Measurements from ENCODE around the gene BOD1L1.
A peak's percentile ranks its signal among the peaks of the same experiment; 100 is the strongest.

Gene BOD1L1

DNA sequence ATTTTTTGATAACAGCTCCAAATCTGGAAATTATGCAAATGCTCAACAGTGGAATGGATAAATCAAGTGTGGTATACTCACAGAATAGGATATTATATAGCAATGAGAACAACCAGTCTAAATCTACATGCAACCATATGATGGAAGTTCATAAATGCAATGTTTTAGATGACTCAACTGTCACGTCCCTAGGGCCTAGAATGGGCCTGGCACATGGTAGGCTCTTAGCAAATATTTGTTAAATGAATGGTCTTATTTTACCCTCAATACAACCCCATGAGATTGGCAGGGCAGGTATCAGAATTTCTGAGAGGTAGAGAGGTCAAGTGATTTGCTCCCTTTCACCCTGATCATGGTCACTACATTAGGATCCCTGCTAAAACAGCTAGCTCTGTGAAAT lies 68.6 kb downstream of the BOD1L1 start:
- no peak for DNase-seq (ENCODE audit: low read depth in 2 of 2)

DNA sequence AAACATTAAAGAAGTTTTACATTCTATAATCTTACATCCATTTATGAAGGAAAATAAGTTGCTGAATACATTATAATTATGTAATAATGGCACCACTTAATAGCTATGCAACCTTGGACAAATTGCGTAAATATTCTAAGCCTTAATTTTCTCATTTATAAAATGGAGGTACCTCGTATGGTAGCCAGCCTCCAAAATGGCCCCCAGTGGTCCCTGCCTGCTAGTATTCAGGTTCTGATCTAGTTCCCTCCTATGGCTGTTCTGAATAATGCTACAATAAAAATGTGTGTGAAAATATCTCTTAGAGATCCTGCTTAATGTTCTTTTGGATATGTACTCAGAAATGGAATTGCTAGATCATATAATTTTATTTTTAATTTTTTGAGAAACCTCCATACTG lies 72.2 kb downstream of the BOD1L1 start:
- DNase-seq (ENCODE audit: low read depth in 2 of 2): no peak

DNA sequence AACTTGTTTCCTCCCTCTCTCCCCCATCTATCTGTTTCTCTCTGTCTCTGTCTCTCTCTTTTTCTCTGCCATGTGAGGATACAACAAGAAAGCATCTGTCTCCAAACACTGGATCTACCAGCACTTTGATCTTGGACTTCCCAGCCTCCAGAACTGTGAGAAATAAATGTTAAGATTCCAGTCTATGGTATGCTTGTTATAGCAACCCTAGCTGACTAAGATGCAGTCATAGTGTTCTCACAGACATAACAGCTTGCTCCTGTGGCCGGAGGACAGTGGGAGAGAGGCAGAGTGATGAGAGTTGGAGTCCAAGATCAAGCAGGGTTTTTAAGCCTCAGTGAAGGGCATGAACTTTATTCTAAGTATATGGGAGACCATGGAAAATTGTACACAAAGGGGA lies 74.4 kb downstream of the BOD1L1 start:
- DNase-seq (ENCODE audit: low read depth in 2 of 2): no peak

DNA sequence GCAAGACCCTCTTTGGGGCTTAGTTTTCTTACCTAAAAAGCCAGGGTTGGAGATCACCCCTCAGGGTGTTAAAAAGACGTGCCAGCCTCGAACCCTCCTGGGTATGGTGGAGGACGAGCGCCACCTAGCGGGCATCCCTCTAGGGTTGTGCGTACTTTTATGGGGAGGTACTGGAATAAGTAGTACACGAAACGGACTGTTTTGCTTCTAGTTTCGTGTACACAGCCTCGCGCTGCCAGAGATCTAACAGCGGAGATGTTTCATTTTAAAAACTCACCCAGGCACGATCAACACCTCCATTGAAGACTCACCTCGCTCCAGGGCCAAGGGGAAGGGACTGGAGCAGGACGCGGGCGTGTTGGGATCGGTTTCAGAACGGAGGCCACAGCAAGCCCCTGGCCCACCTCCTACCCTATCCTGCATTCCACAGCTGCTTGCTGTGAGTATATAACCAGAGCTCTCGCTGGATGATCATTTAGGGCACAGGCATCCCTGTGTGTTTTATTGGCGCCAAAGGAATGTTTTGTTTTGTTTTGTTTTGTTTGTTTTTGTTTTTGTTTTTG lies 78.5 kb downstream of the BOD1L1 start:
- peak; percentile 77 to 86 for DNase-seq (ENCODE audit: low read depth in 2 of 2)

DNA sequence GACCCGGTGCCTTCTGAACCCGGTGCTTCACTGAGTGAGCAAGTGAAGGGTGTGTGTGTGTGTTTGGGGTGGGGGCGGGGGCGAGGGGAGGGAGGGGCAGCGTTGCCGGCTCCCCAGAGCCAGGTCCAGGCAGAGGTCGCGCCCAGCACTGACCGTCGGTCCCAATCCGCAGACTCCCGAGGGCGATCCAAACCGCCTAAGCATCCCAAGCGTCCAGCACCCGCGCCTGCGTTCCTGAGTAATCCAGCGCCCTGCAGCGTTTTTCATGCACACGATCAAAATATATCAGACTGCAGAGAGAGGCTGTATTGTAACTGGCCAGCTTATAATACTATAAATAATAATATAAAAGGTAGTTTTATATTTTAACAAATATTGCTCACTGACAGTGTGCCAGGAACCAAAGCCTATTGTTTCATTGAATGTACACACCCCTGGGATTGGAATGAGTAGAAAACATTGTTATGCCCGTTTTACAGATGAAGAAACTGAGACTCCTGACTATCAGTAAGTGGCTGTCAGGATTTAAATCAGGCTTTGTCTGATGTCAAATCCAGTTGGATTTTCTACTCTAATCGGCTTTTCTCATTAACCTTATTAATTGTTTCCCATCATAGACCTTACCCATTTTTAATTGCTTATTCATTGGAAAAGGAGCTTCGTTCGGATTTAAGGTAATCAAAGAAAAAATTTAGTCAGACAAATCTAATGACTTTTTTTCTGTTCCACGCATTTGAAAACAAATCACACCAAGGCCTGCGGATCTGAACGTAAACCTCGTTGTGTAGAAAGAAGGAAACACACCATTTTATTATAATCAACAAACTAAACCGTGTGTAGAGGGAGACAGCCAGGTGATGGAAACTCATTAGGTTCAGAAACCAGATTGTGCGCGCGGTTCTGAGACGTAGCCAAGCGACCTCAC lies 79.2 kb downstream of the BOD1L1 start:
- DNase-seq (ENCODE audit: low read depth in 2 of 2): no peak

DNA sequence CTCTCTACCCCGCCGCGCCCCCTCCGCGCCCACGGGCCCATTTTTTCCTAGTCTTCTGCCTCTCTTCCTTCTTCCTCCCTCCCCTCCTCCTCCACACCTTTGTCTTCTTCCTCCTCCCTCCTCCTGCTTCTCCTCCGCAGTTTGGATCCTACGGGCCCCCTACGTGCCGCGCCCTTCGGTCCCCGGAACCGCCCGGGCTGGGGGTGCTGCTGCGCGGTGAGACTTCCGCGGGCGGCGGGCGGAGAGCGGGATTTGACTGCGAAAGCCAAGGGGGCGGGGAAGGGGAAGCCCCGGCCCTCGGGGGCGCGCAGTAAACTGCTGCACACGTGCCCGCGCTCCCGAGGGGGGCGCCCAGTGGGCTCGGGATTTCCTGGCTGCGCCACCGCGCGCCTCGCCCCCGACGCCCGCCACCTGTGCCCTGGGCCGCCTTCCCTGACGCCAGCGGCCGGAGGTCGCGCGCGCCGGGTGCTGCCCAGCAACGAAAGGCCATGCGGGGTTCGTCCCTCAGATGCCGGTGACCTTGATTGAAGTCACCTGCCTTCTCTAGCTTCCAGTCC lies 80.0 kb downstream of the BOD1L1 start:
- no peak for DNase-seq (ENCODE audit: low read depth in 2 of 2)

DNA sequence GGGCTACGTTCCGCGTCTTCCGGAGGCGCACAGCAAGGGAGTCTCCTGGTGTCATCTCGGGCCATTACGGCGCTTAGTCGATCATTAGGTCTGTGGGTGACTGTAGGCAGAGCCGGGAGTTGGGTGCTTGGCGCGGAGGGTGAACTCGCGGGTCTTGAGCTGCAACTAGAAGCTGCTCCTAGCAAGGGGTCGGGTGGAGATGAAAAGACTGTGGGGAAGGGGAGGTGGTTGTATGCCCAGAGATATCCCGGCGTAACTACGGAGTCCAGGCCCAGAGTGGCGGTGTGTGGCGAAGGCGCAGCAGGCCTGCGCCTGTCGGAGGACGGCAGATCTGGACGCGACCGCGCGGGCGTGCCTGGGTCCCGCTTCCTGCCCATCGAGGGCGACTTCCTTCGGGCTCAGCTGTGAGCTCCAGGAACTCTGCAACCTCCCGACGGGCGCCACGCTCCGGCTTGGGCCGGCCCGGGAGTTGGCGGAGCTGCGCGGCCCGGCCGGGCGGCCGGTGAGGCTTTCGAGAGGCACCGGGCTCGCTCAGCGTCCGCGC lies 80.5 kb downstream of the BOD1L1 start:
- DNase-seq (ENCODE audit: low read depth in 2 of 2): no peak

DNA sequence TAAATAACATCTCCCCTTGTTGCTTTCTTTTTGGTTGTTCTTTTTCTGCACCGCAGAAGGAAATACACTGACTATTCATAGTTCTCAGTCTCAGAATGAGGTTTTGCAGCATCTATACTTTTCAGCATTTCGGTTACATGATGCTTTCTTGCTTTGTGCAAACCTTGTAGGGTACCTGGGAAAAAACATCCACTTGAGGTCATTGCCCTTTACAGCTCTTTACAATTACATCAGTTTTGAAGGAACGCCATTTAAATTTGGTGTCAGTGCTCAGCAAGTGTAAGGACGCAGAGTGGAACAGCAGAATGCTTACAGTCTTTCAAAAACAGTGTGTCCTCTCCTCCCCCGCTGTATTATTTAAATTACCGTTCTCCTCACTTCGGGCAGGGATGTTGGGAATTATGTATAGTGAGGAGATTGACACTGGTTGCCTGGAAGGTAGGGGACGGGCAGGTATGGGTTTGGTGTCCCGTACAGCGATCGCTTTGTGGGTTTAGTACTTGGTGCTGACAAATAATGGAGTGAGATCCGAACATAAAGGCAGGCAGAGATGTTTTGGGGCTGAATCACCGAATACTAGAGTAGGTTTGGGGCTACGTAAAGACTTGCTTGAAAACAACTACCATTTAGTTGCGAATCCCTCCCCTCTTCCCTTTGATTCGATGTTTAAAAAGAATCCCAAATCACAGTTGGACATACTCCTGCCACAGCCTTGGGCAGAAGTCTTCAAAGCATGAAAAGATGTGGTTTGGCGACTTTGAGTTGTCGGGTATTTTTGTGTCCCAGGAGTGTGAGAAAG lies 81.2 kb downstream of the BOD1L1 start:
- DNase-seq (ENCODE audit: low read depth in 2 of 2): no peak

DNA sequence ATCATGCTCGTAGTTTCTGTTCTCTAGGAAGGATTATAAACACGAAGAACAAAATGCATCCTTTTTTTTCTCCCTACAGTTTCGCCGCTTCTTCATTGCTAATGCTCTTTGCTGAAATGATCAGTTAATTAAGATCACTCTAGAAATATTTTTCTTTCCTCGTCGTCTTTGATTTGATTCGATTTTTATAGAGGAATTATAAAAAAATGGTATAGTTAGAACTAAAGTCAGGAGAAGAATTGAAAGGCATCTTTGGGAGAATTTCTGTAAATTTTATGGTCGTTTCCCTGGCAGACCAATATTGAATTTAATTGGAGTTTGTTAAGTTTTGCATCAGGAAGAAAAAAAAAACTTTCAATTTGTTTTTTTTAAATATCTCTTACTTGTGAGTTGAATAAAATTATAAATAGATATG lies 82.1 kb downstream of the BOD1L1 start:
- no peak for DNase-seq (ENCODE audit: low read depth in 2 of 2)

DNA sequence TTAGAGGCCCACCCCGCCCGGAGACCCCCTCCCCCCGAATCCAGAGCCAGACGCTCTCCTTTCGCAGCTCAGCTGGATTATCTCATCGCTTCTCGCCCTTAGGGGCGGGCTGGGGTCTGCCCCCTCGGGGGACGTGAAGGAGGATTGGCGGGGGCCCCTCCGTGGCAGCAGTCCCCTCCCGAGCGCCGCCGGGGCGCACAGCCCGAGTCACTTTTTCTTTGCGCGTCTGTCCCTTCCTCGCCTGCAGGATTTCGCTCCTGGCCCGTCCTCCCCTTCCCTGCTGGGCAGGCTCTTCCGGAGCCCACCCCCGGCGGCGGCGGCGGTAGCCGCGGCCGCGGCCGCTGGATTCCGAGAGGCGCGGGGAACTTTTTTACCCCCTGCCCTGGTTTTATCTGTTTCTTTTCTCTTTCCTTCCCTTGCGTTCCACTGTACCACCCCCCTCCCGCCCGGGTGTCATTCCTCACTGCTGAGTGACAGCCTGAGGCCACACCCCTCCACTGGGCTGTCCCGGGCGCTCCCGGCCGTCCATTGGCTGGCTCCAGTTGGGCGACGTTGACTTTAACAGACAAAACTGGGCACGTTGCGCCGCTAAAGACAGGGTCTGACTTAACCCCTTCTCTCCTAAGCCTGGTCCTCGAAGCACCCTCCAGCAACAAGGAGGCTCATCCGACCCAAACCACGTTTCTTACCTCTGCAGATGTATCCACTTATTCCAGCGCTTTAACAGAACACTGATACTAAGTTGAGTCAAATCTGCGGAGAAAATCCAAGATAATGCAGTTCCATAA lies 82.7 kb downstream of the BOD1L1 start:
- no peak for DNase-seq (ENCODE audit: low read depth in 2 of 2)

DNA sequence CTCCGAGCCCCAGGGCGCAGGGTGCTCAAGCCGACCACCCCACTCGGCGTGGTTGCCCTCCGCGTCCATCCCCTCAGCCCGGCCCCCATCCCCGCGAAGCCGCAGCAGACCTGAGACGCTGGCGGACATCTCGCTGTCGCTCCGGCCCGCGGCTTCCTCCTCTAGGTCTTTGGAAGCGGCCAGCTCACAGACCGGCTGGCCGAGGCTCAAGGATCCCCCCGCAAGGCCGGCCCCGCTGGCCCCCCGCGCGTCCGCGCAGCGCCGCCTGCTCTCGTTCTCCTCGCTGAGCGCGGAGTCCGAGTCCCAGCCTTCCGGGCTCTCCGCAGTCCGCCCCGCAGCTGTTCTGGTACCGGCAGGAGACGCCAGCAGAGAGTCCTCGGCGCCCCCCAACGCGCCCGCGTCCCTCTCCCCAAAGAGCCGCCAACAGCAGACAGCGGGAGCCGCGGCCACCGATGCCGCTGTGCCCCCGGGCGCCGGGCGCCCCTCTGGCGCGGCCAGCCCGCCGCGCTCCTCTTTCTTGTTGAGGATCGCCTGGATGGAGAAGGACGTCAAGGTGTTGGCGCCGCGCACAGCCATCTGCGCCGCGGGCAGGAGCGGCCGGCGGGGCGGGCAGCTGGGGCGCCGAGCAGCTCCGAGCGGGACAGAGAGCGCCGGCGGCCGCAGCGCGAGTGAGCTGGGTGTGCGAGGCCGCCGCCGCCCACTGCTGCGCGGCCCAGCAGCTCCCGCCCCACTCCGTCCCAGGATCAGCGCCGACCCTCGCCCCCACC lies 83.5 kb downstream of the BOD1L1 start, which contains the start of gene NKX3-2:
Gene NKX3-2 (minus strand): TSS at position 670 of the 767 bp plus-strand sequence. CDS start 94 bp downstream, at position 576.
- DNase-seq (ENCODE audit: low read depth in 2 of 2): no peak

DNA sequence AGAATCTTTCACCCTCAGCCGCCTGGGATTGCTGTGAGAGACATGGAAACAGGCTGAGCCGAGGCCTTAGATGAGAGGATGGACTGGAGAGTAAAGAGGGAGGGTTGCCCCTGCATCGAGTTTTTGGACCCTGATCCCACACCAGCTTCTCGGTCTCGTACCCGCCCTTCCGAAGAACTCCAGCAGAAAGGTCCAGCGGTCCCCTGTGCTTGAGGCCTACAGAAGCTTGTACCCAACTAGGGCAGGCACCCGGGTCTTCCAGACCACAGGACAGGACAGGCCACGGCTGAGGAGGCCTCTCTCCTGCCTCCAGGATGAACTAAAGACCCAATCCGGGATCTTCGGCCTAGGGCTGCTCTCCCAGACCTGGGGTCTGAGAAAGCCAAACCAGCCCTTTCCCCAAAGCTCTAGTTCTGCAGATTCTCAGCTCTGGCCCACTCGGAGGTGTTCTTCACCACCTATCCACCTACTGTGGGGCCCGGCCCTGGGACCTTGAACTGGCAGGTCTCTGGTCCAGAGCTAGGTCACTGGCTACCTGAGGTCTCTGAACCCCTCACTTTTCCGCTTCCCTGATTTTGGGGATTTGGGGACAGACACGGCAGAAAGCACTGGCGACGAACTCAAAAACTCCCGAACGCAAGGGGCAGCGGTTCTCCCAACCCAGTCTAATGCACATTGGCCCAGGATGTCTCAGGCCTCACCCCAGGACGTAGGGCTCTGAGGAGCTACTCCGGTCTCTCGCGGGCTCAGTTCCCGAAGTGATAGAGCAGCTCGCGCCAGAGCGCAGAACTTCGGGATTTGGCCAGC lies 84.3 kb downstream of the BOD1L1 start:
- no peak for DNase-seq (ENCODE audit: low read depth in 2 of 2)

DNA sequence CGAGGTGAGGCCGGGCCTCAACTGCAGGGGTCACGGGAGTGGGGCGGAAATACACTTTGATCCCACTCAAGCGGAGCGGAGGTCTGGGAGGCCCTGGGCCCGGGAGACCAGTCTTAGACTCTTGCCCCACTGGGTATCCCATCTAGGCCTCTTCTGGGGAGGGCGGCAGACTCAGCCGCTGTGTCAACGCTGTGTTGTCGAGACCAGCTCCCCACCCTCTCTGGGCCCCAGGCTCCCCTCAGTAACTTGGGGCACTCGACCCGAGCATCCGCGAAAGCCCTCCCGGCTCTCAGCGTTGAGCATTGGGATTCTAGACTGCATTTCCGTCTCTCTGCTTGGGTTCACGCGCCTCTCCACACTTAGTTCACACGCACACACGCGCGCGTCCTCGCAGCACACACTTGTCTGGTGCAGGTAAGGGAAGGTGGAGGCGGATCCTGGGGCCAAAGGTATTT lies 84.9 kb downstream of the BOD1L1 start:
- no peak for DNase-seq (ENCODE audit: low read depth in 2 of 2)

DNA sequence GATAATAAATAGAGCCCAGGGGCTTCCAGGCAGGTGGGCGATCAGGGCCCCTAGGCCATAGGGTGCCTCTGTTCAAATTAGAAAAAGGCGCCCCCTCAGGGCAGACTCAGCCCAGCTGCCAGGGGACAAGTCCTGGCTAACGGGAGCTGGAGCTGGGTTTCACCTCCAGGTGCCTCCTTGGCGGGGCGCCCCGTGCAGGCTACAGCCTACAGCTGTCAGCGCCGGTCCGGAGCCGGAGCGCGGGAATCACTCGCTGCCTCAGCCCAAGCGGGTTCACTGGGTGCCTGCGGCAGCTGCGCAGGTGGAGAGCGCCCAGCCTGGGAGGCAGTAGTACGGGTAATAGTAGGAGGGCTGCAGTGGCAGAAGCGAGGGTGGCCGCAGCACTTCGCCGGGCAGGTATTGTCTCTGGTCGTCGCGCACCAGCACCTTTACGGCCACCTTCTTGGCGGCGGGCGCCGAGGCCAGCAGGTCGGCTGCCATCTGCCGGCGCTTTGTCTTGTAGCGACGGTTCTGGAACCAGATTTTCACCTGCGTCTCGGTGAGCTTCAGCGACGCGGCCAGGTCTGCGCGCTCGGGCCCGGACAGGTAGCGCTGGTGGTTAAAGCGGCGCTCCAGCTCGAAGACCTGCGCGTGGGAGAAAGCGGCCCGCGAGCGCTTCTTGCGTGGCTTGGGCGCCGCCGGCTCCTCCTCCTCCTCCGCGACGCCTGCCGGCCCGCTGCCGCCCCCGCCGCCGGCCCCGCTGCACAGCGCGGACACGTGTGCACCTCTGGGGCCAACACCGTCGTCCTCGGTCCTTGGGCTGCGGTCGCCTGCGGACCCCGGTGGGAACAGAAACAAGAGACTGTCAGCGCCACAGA lies 85.6 kb downstream of the BOD1L1 start:
- DNase-seq (ENCODE audit: low read depth in 2 of 2): no peak

DNA sequence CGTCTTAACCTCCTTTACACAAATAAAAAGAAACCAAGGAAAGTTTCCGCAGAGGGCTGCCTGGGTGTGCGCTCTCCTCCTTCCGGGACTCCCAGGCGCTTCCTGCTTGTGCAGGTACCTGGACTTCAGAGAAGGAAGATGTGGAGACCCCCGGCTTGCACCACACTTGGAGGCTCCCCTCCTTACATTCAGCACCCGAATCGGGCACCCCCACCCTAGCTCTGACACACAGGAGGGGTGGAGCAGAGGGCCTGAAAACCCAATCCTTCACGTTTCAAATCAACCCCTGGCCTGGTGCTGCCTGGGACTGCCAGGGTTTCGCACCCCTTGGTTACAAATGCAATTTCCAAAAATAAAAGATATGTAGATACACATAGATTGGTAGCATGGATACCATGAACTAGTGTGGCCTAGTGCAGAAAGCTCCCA lies 86.3 kb downstream of the BOD1L1 start:
- DNase-seq (ENCODE audit: low read depth in 2 of 2): no peak

DNA sequence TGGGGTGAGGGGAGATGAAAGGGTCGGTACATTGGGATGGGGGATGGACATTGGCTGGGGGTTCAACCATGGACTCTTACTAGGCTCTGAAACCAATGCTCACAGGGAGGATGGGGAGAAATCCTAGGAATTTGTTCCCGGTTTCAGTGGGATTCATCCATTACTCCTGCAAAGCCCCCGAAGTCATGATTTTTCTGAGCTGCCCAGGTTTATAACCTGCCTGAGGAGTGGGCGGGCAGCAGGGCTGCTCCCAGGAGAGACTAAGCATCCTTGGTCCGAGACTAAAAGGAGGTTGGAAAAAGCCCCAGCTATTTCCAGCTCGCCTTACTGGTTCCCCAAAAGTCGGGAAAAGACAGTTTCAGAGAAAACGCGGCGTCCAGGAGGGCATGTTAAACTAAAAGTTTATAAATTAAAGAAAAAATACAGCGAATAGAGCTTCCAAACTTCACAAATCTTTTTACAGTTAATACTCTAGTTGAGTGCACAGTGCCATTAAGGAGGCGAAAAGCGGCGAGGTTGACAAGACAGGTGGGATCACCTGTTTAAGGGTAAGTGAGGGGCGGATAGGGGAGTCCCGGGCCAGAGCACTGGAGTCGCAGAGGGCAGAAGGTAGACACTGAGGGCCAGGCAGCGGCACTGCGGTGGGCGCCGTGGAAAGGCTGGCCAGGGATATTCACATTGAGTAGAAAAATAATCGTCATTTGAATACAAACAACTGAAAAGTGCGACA lies 86.9 kb downstream of the BOD1L1 start:
- no peak for DNase-seq (ENCODE audit: low read depth in 2 of 2)

DNA sequence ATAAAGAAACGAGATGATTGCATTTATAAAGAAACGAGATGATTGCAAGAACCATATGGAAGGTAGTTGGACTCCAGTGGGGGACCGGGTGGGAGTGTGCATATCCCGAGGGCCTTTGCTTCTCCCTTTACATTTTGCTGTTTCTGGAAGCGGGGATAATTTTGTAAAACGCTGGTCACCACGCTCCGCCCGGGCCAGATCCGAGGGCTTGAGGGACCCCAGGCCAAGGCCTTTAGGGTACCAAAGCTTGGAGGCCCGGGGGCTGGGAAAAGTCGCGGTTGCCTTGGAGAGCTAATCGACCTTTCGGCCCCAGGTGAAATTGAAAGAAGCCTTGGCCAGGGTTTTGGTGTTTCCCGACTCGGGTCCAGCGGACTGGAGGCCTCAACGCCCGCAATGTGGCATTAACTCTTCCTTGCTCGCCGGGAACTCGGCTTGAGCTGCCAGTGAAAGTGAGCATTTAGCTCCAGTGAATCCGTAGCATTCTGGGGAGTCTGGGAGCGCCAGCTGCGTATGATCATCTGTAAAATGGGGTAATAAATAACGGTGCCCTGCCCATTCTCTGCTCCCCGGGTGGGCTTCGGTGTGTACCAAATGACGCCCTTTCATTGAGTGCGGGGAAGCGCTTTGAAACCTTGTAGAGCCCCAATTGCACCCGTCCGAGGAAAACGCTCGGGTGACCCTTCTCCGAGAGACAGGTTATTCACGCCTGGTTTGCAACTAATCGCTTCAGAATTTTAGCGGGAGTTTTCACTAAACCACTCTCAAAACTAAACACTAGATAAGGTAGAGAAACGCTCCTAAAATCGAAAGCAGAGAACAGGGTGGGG lies 87.7 kb downstream of the BOD1L1 start:
- no peak for DNase-seq (ENCODE audit: low read depth in 2 of 2)

Data from stimulated activated CD8-positive, alpha-beta memory T cell treated with anti-CD3 and anti-CD28 coated beads, Interleukin-2, amount 100 ng/mL, for 48 hours (primary cell).